Glomerular visceral epithelial cell (primary cell): ENCODE results near the gene TBX10.
"Not testable (repeated sequence)": the region's sequence is repeated elsewhere in the genome, so short reads cannot be mapped to it uniquely, and the experiment has no call there.

ENCODE experiments used
- DNase-seq: peaks from one replicate; pipeline ENCODE4 v3.0.0-alpha.2; 2016; ENCODE audit errors: extremely low spot score

The TBX10 gene

DNA sequence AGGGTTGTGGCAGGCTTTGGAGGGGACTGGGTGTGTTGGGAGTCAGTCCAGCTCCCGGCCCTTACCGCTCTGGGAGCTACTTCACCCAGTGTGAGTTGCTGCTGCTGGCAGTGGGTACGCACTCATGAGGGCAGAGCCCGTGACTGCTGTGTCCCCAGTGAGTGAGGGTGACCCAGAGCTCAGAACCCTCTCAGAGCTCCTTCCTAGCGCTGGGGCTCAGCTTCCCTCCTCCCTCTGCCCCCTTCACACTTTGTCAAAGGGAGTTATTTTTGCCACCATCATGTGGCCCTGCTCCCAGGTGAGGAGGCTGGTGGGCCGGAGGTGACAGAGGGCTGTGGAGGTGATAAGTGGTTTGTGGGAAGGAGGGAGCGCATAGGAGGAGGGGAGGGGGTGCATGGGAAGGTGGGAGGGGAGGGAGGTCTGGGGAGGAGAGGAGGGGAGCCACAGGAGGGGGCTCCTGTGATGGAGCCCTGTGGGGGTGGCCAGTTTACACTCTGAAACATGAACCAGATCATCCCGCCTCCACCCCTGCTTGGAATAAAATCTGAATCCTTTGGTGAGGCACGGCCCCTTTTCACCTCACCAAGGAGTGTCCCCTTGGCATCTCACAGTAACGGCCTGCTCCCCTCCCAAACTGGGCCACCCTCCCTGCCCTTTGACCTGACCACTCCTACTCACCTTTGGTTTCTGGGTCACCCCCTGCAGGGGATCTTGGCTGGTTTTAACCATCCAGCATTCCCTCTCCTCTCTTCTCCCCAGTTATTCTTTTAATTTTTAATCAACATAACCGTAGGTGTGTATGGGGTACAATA is 22.9 kb downstream of the TBX10 start:
- no peak for DNase-seq

DNA sequence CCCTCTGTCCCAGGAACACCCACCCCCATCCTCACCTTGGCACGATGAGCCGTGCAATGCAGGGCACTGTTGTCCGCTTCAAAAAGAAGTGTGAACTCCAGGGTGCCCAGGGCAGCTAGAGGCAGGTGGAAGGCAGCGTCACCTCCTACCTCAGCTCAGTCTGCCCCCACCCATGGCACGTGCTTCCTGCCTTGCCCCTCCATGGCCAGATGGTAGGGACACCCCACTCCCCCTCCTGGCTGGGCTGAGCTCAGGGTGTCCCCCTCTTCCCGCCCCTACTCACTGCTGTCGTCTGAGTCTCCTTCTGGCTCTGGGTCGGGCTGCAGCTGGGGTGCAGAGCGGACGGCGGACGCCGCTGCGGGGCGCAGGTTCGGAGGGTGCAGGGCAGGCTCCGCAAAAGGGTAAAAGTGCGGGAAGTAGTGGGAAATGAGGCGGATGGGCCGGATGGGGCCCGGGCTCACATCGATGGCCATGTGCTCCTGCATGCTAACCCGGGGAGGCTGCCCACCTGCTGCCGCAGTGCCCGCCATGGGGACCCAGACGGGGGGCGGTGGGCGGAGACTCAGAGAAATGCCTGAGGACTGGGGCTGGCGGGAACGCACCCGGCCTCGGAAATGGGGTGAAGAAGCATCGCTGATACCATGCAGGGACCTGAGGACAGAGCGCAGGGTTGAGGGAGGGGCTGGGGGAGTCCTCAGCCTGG is 23.7 kb downstream of the TBX10 start:
- no peak for DNase-seq

DNA sequence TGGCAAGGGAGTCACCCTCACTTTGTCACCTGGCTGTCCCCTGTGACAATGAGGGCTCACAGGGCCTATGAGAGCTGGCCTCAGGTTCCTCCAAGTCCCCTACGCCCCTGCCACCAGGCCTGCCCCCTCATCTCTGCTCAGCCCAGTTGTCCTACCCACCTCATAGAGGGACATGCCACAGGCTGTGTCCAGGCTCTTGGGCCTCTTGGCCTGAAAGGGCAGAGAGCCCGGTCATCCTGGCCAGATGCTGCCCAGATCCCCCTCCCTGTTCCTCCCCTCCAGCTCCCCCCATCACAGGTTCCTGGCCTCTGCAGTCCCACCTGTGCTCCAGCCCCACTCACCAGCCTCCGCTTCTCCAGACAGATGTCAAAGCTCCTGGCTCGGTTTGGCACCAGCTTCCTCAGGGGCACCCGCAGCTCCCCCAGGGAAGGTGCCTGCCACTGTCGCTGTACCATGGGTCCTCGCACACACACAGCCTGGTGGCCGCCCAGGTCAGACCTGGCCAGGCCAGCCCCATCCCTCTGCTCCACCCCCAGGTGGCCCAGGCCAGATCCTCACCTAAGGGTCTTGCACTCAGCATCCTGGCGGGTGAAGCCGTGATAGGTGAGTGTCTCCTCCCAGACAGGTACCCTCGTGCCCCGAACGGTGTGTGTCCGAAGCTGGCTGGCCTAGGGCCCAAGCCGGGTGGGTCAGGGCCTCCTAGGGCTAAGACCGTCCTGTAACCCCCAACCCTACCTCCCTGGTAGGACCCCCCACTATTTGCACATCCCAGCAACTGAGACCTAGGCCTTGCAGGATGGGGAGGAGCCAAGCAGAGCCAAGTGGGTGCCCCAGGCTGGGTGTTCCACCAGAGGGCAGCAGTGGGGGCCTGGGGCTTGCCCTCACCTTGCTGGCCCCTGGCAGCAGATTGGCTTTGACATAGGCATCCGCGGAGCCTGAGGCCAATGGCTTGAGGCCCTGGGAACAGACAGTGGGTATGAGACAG is 24.5 kb downstream of the TBX10 start:
- peak; percentile 45 for DNase-seq

DNA sequence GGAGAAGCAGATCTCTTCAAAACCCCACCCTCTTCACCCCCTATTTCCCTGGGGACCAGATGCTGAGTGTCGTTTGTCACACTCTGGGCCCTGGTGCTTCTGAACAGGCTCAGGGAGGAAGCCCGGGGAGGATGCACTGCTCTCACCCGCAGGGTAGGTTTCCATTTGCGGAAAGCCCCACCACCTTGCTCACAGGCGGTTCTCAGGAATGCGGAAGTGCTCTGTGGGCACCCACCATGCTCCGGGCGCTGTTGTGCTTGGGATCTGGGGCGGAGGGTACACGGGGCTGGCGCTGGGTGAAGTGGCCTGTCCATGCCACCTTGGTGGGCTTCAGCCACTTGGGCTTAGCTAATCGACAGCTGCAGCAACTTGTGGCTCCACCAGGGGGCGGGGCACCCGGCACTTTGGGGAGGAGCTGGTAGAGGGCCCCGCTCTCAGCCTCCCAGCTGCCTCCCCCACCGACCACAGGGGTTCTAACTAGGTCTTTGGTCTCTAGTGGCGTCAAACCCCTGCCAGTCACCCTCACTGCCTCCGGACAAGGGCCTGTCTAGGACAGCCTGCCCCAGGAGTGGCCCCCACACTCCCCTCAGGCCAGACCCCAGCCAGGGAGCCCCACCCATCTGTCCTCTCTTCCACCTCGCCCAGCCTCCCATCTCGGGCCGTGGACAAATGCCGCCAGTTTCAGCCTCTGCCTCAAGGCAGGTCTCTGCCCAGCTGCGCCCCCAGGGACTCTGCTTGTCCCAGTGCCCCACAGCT is 25.4 kb downstream of the TBX10 start:
- DNase-seq, result peak; percentile 41

DNA sequence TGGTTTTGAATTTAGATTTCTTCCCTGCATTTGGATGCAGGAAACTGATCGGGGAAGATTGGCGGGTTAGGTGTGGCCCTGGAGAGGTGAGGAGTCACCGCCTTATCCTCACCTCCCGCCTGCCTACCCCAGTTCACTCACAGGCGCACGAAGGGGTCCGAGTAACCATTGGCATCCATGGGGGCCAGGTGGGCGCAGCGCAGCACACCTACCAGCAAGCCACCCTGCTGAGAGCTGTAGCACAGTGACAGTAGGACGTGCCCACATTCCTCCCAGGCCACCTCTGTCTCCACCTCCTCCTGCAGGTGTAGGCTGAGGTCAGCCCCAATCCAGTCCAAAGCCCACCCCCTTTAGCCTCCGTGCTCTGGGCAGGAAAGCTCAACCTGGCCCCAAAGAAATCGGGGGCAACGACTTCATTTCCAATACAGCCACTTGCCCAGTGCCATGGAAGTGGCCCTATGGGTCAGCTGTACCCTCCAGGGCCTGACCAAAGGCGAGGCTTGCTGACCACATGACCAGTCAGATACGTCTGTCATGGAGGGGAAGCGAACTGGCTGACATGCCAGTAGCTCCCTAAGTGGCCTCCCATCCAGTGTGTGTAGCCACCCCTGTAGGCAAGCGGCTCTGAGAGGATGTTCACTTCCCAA is 26.1 kb downstream of the TBX10 start:
- DNase-seq, result no peak

DNA sequence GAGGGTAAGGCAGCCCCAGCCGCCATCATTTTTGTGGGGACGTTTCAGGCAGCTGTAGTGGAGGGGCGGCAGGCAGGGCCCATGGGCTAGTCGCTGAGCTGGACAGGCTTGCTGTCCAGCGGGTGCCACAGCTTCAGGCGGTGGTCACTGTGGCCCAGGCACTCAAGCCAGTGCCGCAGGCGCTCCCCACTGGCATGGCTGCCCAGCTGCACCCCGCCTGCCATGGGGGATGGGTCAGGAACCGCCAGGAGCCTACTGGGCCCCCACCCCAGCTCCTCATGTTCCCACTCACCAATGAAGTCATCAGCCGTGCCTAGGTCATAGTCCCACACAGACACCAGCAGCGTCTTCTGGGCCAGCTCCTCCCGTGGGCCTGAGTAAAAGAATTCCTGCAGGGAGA is 26.8 kb downstream of the TBX10 start:
- DNase-seq, result no peak

DNA sequence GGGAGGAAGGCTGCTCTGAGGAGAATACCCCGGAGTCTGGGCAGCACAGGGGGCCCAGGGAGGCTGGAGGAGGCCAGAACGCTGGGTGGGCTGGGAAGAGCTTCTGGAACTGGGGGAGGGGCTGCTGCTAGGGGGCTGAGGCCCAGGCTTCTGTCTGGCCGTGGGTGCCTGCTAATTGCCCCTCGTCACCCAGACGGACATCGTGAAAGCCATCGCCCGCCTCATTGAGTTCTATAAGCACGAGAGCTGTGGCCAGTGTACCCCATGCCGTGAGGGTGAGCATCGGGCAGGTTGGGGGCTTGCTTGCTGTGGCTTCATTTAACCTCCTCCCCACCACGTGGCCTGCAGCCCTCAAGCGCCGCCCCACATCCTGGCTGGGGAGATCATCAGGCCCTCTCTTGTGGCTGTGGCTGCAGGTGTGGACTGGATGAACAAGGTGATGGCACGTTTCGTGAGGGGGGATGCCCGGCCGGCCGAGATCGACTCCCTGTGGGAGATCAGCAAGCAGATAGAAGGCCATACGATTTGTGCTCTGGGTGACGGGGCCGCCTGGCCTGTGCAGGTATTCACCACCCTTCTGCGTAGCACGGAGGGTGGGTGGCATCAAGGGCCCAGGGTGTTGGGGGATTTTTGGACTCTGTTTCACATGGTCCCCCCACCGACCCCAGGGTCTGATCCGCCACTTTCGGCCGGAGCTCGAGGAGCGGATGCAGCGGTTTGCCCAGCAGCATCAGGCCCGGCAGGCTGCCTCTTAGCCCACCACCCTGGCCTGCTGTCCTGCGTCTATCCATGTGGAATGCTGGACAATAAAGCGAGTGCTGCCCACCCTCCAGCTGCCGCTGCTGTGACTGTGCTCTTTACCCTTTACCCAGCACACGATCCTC is 27.6 kb downstream of the TBX10 start:
- no peak for DNase-seq

DNA sequence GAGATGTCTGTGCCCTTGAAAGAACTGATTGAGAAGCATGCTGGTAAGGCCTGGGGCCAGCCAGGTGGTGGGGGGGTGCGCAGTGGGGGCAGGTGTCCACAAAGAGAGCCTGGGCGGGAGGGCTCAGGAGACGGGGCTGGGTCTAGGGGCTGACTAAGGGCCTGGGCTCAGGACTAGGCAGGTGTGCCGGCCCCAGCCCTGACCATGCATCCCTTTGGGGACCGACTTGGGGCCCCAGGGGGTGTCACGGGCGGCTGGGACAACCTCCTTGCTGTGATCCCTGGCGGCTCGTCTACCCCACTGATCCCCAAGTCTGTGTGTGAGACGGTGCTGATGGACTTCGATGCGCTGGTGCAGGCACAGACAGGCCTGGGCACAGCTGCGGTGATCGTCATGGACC is 28.4 kb downstream of the TBX10 start:
- DNase-seq, result no peak

DNA sequence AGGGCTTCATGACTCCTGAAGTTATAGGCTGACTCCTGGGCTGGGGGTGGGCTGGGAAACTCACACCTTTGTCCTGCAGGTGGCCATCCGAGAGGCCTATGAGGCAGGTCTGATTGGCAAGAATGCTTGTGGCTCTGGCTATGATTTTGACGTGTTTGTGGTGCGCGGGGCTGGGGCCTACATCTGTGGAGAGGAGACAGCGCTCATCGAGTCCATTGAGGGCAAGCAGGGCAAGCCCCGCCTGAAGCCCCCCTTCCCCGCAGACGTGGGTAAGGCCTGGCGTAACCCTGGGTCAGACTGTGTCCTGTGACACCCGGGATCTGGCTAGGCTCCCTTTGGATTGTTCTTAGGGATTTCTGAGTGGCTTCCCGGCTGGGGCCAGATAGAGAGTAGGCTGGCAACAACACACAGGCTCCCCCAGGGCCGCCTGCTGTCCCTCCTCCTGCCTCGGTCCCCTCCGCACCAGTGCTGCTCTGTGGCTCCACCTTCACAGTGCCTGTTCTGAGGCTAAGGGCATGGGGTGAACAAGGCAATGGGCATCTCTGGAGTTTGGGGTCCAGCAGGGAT is 29.2 kb downstream of the TBX10 start:
- no peak for DNase-seq

DNA sequence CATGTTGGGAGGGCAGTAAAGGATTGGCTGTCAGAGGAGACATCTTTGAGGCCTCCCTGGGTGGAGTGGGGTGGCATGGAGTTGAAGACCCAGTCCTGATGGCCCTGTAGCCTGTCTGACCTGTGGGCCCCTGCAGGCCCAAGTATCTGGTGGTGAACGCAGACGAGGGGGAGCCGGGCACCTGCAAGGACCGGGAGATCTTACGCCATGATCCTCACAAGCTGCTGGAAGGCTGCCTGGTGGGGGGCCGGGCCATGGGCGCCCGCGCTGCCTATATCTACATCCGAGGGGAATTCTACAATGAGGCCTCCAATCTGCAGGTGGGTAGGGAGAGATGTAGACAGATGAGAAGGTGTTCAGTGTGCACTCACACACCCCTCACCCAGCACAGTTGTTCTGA is 30.2 kb downstream of the TBX10 start:
- DNase-seq, result no peak

DNA sequence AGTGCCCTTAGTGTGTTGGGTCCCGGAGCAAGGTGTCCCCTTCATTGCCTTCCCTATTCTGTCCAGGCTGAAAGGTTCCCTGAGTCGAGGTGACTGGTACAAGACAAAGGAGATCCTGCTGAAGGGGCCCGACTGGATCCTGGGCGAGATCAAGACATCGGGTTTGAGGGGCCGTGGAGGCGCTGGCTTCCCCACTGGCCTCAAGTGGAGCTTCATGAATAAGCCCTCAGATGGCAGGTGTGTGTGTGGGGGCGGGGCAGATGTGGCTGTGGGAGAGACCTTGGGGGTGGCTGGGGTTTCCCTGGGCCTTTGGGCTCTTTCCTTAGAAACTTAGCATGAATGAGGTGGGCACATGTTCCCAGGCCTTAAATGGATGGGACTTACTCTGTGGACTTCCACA is 31.1 kb downstream of the TBX10 start:
- DNase-seq, result no peak

DNA sequence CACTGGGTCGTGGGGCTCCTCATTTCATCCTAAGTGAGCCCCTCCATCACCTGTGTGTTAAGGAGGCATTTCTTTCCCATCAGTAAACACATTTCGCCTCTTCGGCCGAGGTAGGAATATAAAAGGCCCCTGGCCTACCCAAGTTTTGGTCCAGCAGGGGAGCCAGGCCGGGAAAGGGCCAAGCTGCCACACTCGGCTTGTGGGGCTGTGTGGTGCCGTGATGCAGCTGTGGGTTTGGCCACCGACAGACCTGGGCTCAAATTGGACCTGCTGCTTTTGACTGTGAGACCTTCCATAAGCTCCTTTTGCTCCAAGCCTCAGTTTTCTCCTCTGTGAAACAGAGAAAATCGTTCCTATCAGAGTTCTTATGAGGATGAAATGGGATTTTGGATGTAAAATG is 32.1 kb downstream of the TBX10 start:
- no peak for DNase-seq

DNA sequence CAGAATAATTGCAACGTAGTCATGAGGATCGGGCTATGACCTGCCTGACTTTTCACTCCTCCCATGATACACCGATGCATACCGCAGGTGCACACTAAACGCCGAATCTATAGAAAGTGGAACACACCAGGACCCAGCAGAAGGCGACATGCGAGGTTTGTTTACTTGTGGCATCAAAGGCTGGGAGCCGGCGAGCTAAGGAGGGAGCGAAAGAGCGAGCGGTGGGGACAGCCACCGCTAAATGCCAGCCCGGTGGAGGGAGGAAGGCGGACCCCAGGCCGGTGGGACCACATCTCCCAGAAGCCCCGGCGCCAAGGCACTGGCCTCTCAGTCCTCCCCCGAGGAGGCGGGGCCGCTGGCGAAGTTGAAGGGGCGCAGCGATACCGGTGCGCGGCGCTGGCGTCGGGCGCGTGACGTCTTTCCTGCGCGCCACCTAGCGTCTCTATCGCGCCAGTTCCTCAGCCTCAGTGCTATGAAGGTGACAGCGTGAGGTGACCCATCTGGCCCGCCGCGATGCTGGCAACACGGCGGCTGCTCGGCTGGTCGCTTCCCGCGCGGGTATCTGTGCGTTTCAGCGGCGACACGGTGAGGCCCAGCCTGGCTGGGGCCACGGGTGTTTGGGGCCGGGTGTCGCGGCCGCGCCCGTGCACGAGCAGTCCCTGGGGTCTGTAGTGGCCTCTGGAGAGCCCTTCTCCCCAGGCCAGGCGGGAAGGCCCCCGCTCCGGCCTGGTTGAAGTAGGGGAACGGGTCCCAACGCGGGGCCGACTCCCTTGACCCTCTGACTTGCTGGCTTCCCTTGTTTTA is 32.9 kb downstream of the TBX10 start, which contains the start of gene NDUFV1:
Gene NDUFV1 (plus strand): TSS at position 445 of the 804 bp plus-strand sequence. CDS start 69 bp downstream, at position 514.
- peak; percentile 90 for DNase-seq

DNA sequence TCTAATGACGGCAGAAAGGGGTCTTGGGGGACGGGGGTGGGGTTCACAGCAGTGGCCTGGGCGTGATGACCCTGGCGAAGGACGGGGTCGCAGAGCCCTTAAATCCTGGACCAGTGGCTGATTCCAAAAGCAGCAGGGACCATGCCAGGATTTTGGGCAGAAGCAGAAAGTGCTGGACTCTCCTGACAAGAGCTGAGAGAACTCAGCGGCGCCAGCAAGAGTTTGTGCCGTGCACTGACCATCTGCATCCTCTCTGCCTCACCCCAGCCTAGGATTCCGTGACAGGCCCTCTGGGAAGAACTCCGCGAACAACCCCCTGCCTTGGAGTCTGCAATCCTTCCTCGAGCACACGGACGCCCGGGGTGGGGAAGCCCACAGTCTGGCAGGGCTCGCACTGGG is 33.5 kb downstream of the TBX10 start:
- no peak for DNase-seq

DNA sequence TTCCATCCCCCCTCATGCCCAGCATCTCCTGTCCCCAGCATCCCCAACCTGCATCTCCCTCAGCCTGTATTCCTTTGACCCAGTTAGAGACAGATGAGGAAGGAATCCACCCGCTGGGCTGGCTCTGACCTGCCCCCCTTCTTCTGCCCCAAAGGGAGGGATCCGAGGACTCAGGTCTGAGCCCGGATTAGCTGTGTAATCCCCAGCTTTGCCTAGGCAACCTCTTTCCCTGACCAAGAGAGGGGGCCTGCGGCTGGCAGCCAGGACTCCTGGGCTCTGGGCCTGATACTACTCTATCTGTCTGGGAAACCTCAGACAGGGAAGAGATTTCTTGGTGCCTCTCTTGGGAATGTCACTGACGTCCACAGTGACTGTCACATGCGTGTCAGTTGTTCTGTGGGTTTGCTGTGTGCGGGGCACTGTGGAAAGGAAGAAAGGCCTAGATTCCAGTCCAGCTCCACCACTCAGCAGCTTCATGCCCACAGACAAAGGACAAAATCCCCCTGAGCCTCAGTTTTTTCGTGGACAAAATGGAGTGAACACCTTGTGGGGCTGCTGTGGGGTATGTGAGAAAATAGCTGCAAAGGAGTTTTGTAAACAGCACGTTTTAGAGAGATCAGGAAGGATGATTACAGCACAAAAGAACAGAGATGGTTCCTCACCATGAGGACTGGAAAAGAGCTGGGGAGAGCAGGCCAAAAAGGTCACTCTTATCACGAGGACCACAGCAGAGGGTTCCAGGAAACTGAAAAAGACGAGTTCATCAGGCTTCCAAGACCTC is 34.1 kb downstream of the TBX10 start:
- DNase-seq, result no peak

DNA sequence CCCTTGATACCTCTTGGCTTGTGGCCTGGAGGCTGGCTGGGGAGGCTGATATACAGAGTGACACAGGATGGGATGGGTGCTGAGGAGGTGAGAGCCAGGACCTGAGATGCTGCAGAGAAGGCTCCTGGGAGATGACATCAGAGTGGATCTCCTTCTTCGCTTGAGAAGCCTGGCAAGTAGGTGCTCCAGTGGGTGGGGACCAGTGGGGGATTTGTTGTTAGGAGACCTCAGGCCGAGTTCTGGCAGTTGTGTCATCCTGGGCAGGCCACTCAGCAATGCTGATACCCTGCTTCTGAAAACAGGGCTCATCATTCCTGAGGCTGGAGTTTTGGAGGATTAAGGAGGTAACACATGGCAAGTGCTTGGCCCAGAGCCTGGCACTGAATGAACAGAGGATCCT is 34.7 kb downstream of the TBX10 start:
- no peak for DNase-seq

DNA sequence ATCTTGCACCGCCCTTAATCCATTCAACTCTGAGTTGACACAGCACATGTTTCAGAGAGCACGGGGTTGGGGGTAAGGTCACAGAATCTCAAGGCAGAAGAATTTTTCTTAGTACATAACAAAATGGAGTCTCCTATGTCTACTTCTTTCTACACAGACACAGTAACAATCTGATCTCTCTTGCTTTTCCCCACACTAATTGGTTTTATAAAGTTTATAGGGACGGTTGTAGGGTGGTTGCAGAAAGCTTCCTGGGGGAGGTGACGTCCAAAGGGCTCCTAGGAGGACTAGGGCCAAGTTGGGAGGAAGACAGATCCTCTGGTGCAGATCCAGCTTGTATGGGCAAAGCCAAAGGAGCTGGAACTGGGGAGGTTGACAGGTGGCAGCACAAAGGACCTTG is 35.4 kb downstream of the TBX10 start:
- DNase-seq, result not testable (repeated sequence)

DNA sequence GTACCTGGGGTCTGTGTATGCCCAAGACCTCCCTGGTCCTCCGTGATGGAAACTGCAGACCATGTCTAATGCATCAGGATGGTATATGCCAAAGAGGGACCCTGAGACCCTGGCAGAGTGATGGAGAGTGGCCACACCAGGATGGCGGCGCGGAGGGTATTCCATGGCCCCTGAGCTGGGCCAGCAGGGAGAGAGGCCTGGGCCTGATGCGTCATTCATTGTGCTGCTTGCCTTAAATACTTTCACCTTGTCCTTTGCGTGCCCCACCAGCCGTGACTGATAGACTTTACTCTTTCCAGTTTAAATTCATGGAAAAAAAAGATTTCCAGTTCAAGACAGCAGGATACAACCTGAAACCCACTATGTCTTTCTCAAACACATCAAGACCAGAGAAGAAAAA is 38.5 kb downstream of the TBX10 start:
- DNase-seq, result no peak
